Esophagus muscularis mucosa (tissue), 4 donors: ENCODE data around the gene ZNF33B. TPM values are rescaled to one million over a fixed set of nuclear protein-coding genes. Genes with fewer than 3 reads are reported as not detected.

Experiments used
- DNase-seq: peaks from one replicate; pipeline ENCODE4 v3.0.0-alpha.2; 2017; ENCODE audit errors: extremely low spot score
- H3K27ac ChIP-seq, 4 donors: fragments of 200-600 bp; sonication (generic); replicated peaks in 1 of 4; 1 replicate in 3 of 4; 2 replicates in 1 of 4; pipeline ENCODE4 v1.5.1; 2016 to 2019; ENCODE audit warnings: mild to moderate bottlenecking in 1 of 4
- H3K27me3 ChIP-seq, 4 donors: fragments of 200-600 bp; sonication (generic); one replicate each; pipeline versions ENCODE4 v1.5.1 to v1.6.0; 2016 to 2019
- H3K36me3 ChIP-seq, 4 donors: fragments of 200-600 bp; sonication (generic); one replicate each; pipeline ENCODE4 v1.5.1; 2016 to 2019
- H3K4me1 ChIP-seq, 4 donors: fragments of 200-600 bp; sonication (generic); one replicate each; pipeline ENCODE4 v1.5.1; 2016 to 2019
- H3K4me3 ChIP-seq, 4 donors: fragments of 200-600 bp; sonication (generic); 1 replicate in 2 of 4; 2 replicates in 2 of 4; pipeline ENCODE4 v1.5.1; 2016 to 2019; ENCODE audit warnings: mild to moderate bottlenecking in 4 of 4, moderate library complexity in 1 of 4
- H3K9me3 ChIP-seq, 4 donors: fragments of 200-600 bp; sonication (generic); 1 replicate in 3 of 4; 2 replicates in 1 of 4; pipeline ENCODE4 v1.5.1; 2016 to 2019
- EP300 ChIP-seq: sonication (generic); formaldehyde crosslinking; IDR thresholded peaks from one replicate; pipeline ENCODE4 v1.6.1; 2017; ENCODE audit warnings: antibody characterized with exemption
- POLR2A ChIP-seq: fragments of 450-650 bp; IDR thresholded peaks from one replicate; pipeline ENCODE4 v1.6.1; 2017; ENCODE audit warnings: antibody characterized with exemption, moderate library complexity, mild to moderate bottlenecking, low read depth
- POLR2AphosphoS5 ChIP-seq, 2 donors: sonication (generic); formaldehyde crosslinking; IDR thresholded peaks; one replicate each; pipeline ENCODE4 v1.6.1; 2017; ENCODE audit warnings: antibody characterized with exemption in 2 of 2
- WGBS: methylation state at CpG from one replicate; pipeline ENCODE4 v1.1.5; 2018; 5-methylcytosine and 5-hydroxymethylcytosine counted together
- intact Hi-C: fragments of 100-400 bp; cut with DNase I; formaldehyde crosslinking; loops from one replicate; pipeline ENCODE4 v1.15.1; 2023
- total RNA-seq, 4 donors: library from RNA; depleted of rRNA; stranded (reverse); fragments of >200 nt; gene quantifications; one replicate each; pipeline versions ENCODE4 v1.1.0 to v1.2.1, GENCODE V29; 2016
- TF ChIP-seq, protein P1 (sequence below), 3 experiments: fragments of 200-600 bp in 2 of 3; fragments of 450-650 bp in 1 of 3; sonication (generic) in 2 of 3; IDR thresholded peaks; one replicate each; pipeline ENCODE4 v1.5.1; 2017 to 2019; ENCODE audit warnings: antibody characterized with exemption in 3 of 3, mild to moderate bottlenecking in 2 of 3, moderate library complexity in 1 of 3

ZNF33B gene
- total RNA-seq, 4 donors from 2014 or later = 10.8 to 18.4 (median 15.9) TPM

DNA sequence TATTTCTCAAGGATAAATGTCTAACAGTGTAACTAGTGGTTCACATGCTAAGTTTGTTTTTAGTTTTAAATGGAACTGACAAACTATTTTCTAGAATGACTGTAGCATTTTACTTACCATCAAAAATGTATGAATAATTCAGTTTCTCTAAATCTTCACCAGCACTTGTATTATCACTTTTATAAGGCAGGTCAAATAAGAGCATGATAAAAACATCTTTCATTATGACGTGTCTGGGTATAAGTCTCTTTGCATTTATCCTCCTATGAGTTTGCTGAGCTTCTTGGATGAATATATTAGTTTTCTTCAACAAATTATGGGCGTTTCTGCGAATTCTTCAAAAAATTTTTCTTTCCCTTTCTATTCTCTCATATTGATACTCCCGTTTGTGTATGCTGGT, 19.9 kb downstream of the ZNF33B start:
- Histone ChIP-seq H3K9me3 (no peaks in the 10 kb centered on the region), H3K36me3 (peaks cover 3 to 61% (median 18%) of the 10 kb centered on the region in 4 donors), H3K27ac (no peak overlapping the region), H3K4me1 (no peaks in the 10 kb centered on the region), H3K27me3 (no peaks in the 10 kb centered on the region), H3K4me3 (no peak overlapping the region)
- TF ChIP-seq, protein P1, sequence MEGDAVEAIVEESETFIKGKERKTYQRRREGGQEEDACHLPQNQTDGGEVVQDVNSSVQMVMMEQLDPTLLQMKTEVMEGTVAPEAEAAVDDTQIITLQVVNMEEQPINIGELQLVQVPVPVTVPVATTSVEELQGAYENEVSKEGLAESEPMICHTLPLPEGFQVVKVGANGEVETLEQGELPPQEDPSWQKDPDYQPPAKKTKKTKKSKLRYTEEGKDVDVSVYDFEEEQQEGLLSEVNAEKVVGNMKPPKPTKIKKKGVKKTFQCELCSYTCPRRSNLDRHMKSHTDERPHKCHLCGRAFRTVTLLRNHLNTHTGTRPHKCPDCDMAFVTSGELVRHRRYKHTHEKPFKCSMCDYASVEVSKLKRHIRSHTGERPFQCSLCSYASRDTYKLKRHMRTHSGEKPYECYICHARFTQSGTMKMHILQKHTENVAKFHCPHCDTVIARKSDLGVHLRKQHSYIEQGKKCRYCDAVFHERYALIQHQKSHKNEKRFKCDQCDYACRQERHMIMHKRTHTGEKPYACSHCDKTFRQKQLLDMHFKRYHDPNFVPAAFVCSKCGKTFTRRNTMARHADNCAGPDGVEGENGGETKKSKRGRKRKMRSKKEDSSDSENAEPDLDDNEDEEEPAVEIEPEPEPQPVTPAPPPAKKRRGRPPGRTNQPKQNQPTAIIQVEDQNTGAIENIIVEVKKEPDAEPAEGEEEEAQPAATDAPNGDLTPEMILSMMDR (IDR thresholded peaks at IDR 0.05) = no peak
- no peak for TF ChIP-seq EP300
- no peak for TF ChIP-seq POLR2A
- TF ChIP-seq POLR2AphosphoS5 (IDR thresholded peaks at IDR 0.05) = no peak
- no peak for DNase-seq
- 91% methylated on average over 4 of the region's 4 CpGs for WGBS
- intact Hi-C loops = no loop called here

- intact Hi-C loops = no loop called here
- TF ChIP-seq POLR2A (no peak), POLR2AphosphoS5 (IDR thresholded peaks at IDR 0.05) (no peak), EP300 (no peak)
- TF ChIP-seq, protein P1 (IDR thresholded peaks at IDR 0.05) = no peak
- no peak for DNase-seq
- Histone ChIP-seq H3K4me1 (no peaks in the 10 kb centered on the region), H3K36me3 (peaks cover 3 to 66% (median 25%) of the 10 kb centered on the region in 4 donors), H3K4me3 (no peak overlapping the region), H3K27ac (no peak overlapping the region), H3K9me3 (no peaks in the 10 kb centered on the region), H3K27me3 (no peaks in the 10 kb centered on the region)
- 73% methylated on average over 3 of the region's 3 CpGs for WGBS
Measured at GRCh38 chr10:42615419-42615818, 23.0 kb downstream of the ZNF33B start.

DNA sequence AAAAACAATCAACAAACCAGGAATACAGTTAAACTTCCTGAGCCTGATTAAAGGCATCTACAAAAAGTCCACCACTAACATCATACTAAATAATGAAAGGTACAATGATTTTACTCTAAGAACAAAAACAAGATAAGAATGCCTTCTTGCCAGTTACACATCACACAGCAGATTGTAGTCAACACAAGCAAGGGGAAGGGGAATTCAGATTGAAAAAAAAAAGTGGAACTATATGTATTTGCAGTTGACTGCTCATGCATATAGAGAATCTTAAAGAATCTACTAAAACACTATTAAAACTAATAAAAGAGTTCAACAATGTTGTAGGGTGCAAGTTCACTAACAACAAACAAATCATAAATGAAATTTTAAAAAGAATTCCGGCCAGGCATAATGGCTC, 28.5 kb downstream of the ZNF33B start:
- H3K9me3 ChIP-seq = no peaks in the 10 kb centered on the region
- no peaks in the 10 kb centered on the region for H3K4me1 ChIP-seq
- WGBS = 100% methylated on average over 1 of the region's 1 CpG
- H3K27me3 ChIP-seq = no peaks in the 10 kb centered on the region
- no peak overlapping the region for H3K4me3 ChIP-seq
- peaks cover 3 to 64% (median 24%) of the 10 kb centered on the region in 4 donors for H3K36me3 ChIP-seq
- H3K27ac ChIP-seq = no peak overlapping the region
- TF ChIP-seq POLR2AphosphoS5 (IDR thresholded peaks at IDR 0.05) = no peak
- TF ChIP-seq POLR2A = no peak
- TF ChIP-seq EP300 = no peak
- TF ChIP-seq, protein P1 (IDR thresholded peaks at IDR 0.05) = no peak
- DNase-seq = no peak
- intact Hi-C loops = no loop called here

DNA sequence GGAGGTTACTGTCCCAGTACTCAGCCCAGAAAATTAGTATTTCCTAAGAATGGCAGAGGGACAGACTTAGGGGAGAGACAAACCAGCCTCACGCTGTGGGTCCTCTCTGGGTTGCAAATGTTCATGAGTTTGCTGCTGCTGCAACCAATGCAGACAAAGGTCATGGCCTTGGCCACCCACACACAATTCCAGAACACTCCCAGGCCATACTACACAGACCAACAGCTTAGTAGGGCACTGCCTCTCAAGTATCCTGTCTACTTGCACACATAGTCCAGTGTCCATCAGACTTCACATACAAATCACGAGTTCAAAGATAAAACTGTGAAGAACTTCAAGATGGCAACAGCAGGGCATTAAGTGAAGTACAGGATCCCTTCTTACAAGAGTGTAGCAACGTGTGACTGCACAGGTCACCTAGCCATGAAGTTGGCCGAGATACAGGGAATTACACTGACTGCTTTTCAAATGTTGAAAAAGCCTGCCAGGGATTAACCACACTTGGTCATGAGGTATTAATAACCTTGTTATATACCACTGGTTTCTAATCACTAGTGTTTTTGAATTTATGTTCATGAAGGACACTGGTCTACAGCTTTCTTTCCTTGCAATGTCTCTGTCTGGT, 40.0 kb downstream of the ZNF33B start:
- Histone ChIP-seq H3K9me3 (peaks cover 0 to 9% (median 8%) of the 10 kb centered on the region in 4 donors), H3K4me3 (no peak overlapping the region), H3K27ac (no peak overlapping the region), H3K27me3 (no peaks in the 10 kb centered on the region), H3K36me3 (peaks cover 19 to 46% (median 21%) of the 10 kb centered on the region in 4 donors), H3K4me1 (no peaks in the 10 kb centered on the region)
- intact Hi-C loops = no loop called here
- no peak for DNase-seq
- 93% methylated on average over 4 of the region's 4 CpGs for WGBS
- TF ChIP-seq POLR2A (no peak), EP300 (no peak), POLR2AphosphoS5 (IDR thresholded peaks at IDR 0.05) (no peak)
- TF ChIP-seq, protein P1 (IDR thresholded peaks at IDR 0.05) = no peak

DNA sequence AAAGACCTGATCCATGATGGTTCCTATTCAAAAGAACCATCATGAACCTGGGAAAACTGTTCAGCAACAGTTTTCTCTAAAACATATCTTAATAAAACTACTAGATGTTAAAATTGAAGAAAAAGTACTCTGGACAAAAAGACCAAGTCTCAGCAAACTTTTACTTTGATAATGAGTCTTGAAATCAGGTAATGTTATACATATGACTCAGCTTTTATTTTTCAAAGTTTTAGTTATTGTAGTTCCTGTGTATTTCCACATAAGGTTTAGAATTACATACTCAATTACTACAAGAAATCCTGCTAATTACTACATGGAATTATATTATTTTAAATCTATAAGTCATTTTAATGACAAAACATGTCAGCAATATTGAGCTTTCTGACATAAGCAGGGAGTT, 42.2 kb downstream of the ZNF33B start:
- Histone ChIP-seq H3K36me3 (peaks cover 36 to 61% (median 40%) of the 10 kb centered on the region in 4 donors), H3K4me1 (no peaks in the 10 kb centered on the region), H3K27me3 (no peaks in the 10 kb centered on the region), H3K9me3 (peaks cover 0 to 21% (median 19%) of the 10 kb centered on the region in 4 donors), H3K27ac (no peak overlapping the region), H3K4me3 (no peak overlapping the region)
- DNase-seq = no peak
- TF ChIP-seq, protein P1 (IDR thresholded peaks at IDR 0.05) = no peak
- TF ChIP-seq POLR2A (no peak), EP300 (no peak), POLR2AphosphoS5 (IDR thresholded peaks at IDR 0.05) (no peak)
- intact Hi-C loops = no loop called here
